Calu3 (cell line): ENCODE data around the gene PLA2G2C. TPM values are rescaled to one million over a fixed set of nuclear protein-coding genes. Genes with fewer than 3 reads are reported as not detected.
"Not testable (repeated sequence)": the region's sequence is repeated elsewhere in the genome, so short reads cannot be mapped to it uniquely, and the experiment has no call there.

Source experiments
- BruUV-seq: library from RNA; stranded (reverse); fragments of 400-500 nt; replicated peaks from 2 replicates; lab custom pipeline; 2021; lab: Mats Ljungman, UMichigan
- CTCF ChIA-PET: fragments of 300-600 bp; sonication (Branson Sonifier 250); formaldehyde crosslinking; loops from one replicate; lab custom pipeline; 2022; ENCODE audit warnings: antibody characterized with exemption; lab: Charles Lee
- DNase-seq: peaks from one replicate; pipeline ENCODE4 v3.0.0; 2022
- H3K27ac Mint-ChIP-seq: one replicate; pipeline ENCODE4 v1.8.0; 2022; ENCODE audit warnings: mixed read lengths; ENCODE audit not compliant: unreplicated experiment
- H3K27me3 Mint-ChIP-seq: one replicate; pipeline ENCODE4 v1.8.0; 2022; ENCODE audit warnings: mixed read lengths; ENCODE audit not compliant: unreplicated experiment
- H3K36me3 Mint-ChIP-seq: one replicate; pipeline ENCODE4 v1.8.0; 2022; ENCODE audit warnings: mild to moderate bottlenecking, moderate library complexity, mixed read lengths; ENCODE audit not compliant: insufficient read depth, unreplicated experiment
- H3K4me1 Mint-ChIP-seq: one replicate; pipeline ENCODE4 v1.8.0; 2022; ENCODE audit warnings: mild to moderate bottlenecking, low read depth, mixed read lengths; ENCODE audit not compliant: unreplicated experiment
- H3K4me3 Mint-ChIP-seq: one replicate; pipeline ENCODE4 v1.8.0; 2022; ENCODE audit warnings: mild to moderate bottlenecking, low read depth, moderate library complexity, mixed read lengths; ENCODE audit not compliant: unreplicated experiment
- H3K9me3 Mint-ChIP-seq: one replicate; pipeline ENCODE4 v1.8.0; 2022; ENCODE audit warnings: low read depth, mixed read lengths; ENCODE audit not compliant: unreplicated experiment
- intact Hi-C: fragments of 100-400 bp; cut with micrococcal nuclease; formaldehyde crosslinking; loops from one replicate; pipeline ENCODE4 v1.10.0; 2022; ENCODE audit not compliant: unreplicated experiment
- total RNA-seq: library from RNA; stranded (reverse); gene quantifications from 2 replicates; pipeline ENCODE4 v1.2.3, GENCODE V29; 2022
- TF ChIP-seq, protein P1 (sequence below): fragments of 200-600 bp; IDR thresholded peaks from one replicate; pipeline ENCODE4 v1.8.0; 2022; ENCODE audit warnings: antibody characterized with exemption; ENCODE audit not compliant: unreplicated experiment

Gene PLA2G2C
- total RNA-seq, 1 experiment from 2014 or later = not detected

DNA sequence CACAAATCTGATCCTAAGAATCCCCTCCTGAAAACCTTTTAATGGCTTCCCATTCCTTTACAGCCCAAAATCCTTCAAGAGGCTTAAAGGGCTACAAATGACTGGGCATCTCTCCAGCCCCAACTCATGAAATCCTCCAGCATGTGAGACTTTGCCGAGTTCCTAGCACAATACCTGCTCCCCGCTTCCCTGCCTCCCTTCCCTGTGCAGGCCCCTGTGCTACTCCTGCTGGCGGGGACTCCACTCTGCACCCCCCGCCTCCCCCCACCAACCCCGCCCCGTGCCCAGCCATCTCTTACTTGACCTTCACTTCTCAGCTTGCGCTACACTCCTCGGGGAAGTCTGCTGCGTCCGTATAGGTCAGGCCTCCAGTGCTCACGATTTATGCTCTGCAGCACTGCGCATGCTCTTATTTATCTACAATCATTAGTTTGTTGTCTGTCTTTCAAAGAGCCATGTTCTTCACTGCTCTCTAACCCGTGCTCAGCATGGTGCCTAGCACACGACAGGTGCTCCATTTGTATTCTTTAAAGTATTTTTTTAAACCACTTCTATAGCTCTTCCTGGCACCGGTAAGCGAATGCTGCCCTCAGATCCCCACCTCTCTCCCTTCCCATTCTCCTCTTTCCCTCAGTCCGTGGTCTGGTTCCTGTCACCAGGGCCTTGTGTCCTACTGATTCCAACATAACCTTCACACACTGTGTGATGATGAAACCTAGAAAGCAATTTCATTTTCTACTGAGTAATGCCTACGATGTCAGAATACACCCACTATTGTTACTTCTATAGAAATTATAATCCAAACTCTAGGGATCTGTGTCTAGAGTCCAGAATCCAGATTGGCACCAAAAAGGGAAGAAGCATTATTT, 37.5 kb upstream of the PLA2G2C start:
- BruUV-seq = no TSS peak
- H3K9me3 Mint-ChIP-seq = no peaks in the 10 kb centered on the region
- no peaks in the 10 kb centered on the region for H3K4me1 Mint-ChIP-seq
- no peak overlapping the region for H3K4me3 Mint-ChIP-seq
- no peak for DNase-seq
- no peak overlapping the region for H3K27ac Mint-ChIP-seq
- CTCF ChIA-PET = no interaction called here
- H3K36me3 Mint-ChIP-seq = no peaks in the 10 kb centered on the region
- intact Hi-C loops = no loop called here
- peaks cover 73% of the 10 kb centered on the region for H3K27me3 Mint-ChIP-seq
- TF ChIP-seq, protein P1, sequence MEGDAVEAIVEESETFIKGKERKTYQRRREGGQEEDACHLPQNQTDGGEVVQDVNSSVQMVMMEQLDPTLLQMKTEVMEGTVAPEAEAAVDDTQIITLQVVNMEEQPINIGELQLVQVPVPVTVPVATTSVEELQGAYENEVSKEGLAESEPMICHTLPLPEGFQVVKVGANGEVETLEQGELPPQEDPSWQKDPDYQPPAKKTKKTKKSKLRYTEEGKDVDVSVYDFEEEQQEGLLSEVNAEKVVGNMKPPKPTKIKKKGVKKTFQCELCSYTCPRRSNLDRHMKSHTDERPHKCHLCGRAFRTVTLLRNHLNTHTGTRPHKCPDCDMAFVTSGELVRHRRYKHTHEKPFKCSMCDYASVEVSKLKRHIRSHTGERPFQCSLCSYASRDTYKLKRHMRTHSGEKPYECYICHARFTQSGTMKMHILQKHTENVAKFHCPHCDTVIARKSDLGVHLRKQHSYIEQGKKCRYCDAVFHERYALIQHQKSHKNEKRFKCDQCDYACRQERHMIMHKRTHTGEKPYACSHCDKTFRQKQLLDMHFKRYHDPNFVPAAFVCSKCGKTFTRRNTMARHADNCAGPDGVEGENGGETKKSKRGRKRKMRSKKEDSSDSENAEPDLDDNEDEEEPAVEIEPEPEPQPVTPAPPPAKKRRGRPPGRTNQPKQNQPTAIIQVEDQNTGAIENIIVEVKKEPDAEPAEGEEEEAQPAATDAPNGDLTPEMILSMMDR = no peak

DNA sequence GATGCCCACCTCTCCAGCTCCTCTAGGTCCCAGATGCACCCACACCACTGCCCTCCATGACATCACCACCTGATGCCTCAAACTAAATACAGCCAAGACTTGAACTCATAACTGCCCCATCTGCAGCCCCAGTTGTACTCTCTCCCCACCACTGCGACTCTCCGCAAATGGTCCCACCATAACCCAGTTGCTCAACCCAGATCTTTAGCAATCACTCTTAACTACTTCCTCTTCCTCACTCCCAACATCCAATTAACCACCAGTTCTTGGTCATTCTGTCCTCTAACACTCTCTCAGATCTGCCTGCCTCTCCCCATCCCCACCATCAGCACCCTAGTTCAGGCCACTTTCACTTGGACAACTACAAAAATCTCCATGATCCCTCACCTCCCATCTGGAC, 36.8 kb upstream of the PLA2G2C start:
- TF ChIP-seq, protein P1 = no peak
- BruUV-seq = no TSS peak
- no peaks in the 10 kb centered on the region for H3K4me1 Mint-ChIP-seq
- no peaks in the 10 kb centered on the region for H3K36me3 Mint-ChIP-seq
- CTCF ChIA-PET = no interaction called here
- no peak overlapping the region for H3K27ac Mint-ChIP-seq
- no peaks in the 10 kb centered on the region for H3K9me3 Mint-ChIP-seq
- intact Hi-C loops = no loop called here
- no peak for DNase-seq
- no peak overlapping the region for H3K4me3 Mint-ChIP-seq
- H3K27me3 Mint-ChIP-seq = peaks cover 66% of the 10 kb centered on the region

DNA sequence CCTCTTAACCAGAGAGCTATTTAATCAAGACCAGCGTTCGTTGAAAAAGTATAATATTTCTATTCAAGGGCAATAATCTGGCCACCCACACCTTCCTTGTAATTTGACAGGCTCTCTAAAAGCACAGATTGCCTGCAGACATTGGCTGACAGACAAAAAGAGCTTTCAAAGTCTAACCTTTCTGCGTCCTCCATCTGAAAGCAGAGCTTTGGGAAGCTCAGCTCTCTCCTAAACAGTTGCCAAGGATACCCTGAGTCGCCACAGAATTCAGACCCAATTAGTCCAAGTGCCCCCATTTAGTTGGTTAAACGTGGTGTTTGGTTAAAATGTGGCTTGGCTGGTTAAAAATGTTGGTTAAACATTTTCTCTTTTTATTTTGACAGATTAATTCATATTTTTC, 33.7 kb upstream of the PLA2G2C start:
- Mint-ChIP-seq H3K9me3 (no peaks in the 10 kb centered on the region), H3K36me3 (no peaks in the 10 kb centered on the region), H3K4me1 (no peaks in the 10 kb centered on the region), H3K27ac (no peak overlapping the region), H3K4me3 (no peak overlapping the region), H3K27me3 (peaks cover 36% of the 10 kb centered on the region)
- CTCF ChIA-PET = no interaction called here
- TF ChIP-seq, protein P1 = no peak
- no TSS peak for BruUV-seq
- DNase-seq = no peak
- intact Hi-C loops = no loop called here

DNA sequence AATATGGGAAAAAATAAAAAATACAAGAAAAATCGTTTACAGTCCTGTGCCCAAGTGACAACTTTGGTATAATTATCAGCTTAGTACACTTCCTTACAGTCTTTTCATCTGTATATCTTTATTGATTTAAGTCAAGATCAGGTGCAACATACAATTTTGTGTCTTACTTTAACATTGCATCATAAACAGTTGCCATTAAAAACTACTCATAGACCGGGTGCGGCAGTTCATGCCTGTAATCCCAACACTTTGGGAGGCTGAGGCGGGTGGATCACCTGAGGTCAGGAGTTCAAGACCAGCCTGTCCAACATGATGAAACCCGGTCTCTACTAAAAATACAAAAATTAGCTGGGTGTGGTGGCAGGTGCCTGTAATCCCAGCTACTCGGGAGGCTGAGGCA, 32.7 kb upstream of the PLA2G2C start:
- H3K4me1 Mint-ChIP-seq, H3K27ac Mint-ChIP-seq, DNase-seq, H3K4me3 Mint-ChIP-seq, CTCF ChIA-PET, H3K36me3 Mint-ChIP-seq, H3K9me3 Mint-ChIP-seq, BruUV-seq: not testable (repeated sequence)
- peaks cover 26% of the 10 kb centered on the region for H3K27me3 Mint-ChIP-seq
- intact Hi-C loops = loop anchor here (10.0 kb wide), 1 partner anchor 206 kb away; no protein-coding TSS in a partner anchor

DNA sequence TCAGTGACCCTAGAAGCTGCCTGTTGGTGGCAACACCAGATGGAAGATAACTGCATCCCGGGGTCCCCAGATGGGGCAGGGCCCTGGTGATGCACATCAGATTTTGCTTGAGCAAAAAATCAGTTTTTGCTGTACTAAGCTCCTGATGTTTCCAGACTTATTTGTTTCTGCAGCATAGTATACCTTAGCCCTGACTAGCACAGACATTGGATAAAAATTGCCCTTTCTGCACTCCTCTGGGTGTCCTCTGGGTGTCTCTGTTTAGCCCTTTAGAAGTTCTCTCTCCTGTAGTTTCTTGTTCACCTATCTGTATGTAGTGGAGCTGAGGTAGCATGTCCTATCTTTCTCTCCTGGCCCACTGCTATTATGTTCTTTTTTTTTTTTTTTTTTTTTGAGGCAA, 30.3 kb upstream of the PLA2G2C start:
- Mint-ChIP-seq H3K4me3 (no peak overlapping the region), H3K27ac (no peak overlapping the region), H3K27me3 (peaks cover 1% of the 10 kb centered on the region), H3K4me1 (peaks cover 14% of the 10 kb centered on the region), H3K36me3 (no peaks in the 10 kb centered on the region), H3K9me3 (no peaks in the 10 kb centered on the region)
- TF ChIP-seq, protein P1 = no peak
- intact Hi-C loops = loop anchor here (10.0 kb wide), 1 partner anchor 208 kb away; no protein-coding TSS in a partner anchor
- CTCF ChIA-PET = interaction anchor here (0.5 to 1.2 kb wide), 4 partner anchors 39 to 160 kb away, joined by 3 to 5 read pairs (median 4); no protein-coding TSS in a partner anchor
- DNase-seq = no peak
- BruUV-seq = no TSS peak
